HL-60 (cell line): ENCODE measurements around the gene SH3BP5.

ENCODE experiments used
- CTCF ChIP-seq: IDR thresholded peaks from one replicate; pipeline ENCODE4 v1.5.1; 2011; ENCODE audit warnings: low read length, control low read depth, inconsistent platforms; ENCODE audit not compliant: insufficient read depth
- POLR2AphosphoS5 ChIP-seq: IDR thresholded peaks from 2 replicates; pipeline ENCODE4 v1.6.1; 2012; ENCODE audit warnings: low read depth
- REST ChIP-seq: IDR thresholded peaks from 2 replicates; pipeline ENCODE4 v1.6.1; 2012; ENCODE audit warnings: low read depth; ENCODE audit not compliant: insufficient replicate concordance
- SPI1 ChIP-seq: IDR thresholded peaks from 2 replicates; pipeline ENCODE4 v1.6.1; 2012; ENCODE audit warnings: low read depth, mild to moderate bottlenecking, borderline replicate concordance

DNA sequence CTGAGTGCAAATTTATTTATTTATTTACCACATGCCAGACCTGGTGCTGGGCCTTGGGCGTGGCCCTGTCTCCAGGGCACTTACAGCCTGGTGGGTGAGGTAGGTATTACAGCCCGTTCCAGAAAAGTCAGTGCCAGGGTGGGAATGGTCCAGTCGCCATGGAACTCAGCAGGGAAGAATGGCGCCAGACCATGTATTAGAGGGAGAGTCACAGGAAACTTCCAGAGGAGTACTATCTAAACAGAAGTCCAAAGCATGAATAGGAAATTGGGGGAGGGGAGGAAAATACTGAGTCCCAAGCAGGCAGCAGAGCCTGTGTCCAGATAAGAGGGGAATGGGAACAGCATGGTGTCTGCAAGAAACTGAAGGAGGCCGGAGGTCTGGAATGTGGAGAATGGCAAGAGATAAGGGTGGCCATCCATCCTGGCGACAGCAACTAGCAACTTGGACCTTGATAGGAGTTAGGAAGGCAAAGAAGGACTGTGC is 27.0 kb downstream of the SH3BP5 start:
- no peak for TF ChIP-seq POLR2AphosphoS5
- TF ChIP-seq CTCF: no peak
- TF ChIP-seq REST: no peak
- TF ChIP-seq SPI1: no peak
